ENCODE data around the gene CHMP2A.

DNA sequence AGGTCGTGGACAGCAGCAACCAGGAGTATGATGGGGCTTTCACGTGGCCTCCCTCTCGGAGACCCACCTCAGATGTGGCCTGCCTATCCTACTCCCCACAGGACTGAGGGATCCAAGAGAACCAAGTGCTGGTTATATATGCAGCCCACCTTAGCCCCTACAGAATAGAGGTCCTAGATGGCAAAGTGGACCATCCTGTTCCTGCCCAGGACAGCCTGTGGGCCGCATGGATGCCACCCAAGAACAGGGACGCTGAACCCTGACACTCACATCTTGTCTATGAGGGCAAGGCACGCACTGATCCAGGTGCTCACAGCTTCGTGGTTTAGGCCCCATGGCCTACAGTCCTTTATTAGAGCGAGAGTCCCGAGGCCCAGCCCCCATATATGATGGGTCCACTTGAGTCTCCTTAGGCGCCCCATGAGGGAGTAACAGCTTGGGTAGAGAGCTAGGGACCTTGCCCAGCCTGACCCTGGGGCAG is 41.7 kb downstream of the CHMP2A start:
- TF ChIP-seq POLR2AphosphoS5 (IDR thresholded peaks at IDR 0.05; ENCODE audit: low read depth, low read length): no peak; the same call in 1 of the 2 replicates
- TF ChIP-seq TAF1 (IDR thresholded peaks at IDR 0.05; ENCODE audit: borderline replicate concordance, insufficient read depth, low read length): no peak

Data from PFSK-1 (cell line).